ENCODE data around the gene FMN2. TPM values are rescaled to one million over a fixed set of nuclear protein-coding genes. Genes with fewer than 3 reads are reported as not detected.

FMN2 gene
- total and polyA plus RNA-seq, 9 donors: 0.60 to 10.1 (median 2.5) TPM

DNA sequence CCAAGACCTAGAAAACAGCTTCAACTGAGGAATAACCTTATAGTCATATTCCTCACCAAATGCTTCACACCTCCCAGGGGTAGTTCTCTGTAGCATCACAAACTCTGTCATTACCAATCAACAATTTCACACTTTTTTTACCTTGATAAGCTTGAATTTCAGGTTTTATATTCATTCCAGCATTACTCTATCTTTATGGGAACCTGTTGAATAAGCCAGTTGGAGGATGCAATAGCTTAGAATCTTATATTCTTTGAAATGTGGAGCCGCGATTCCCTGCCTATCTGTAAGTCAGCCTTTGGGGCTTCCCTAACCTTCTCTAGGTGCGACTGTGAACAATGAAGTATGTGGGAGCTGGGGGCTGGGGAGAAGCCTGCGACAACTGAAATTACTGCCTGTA lies 374.8 kb downstream of the FMN2 start:
- H3K9me3 ChIP-seq: no peaks in the 10 kb centered on the region
- H3K27ac ChIP-seq: no peak overlapping the region
- H3K4me3 ChIP-seq: no peak overlapping the region
- intact Hi-C loops (cut with DNase I): no loop called here
- H3K4me1 ChIP-seq (ENCODE audit: insufficient read depth): no peaks in the 10 kb centered on the region
- DNase-seq: no peak
- H3K27me3 ChIP-seq: no peaks in the 10 kb centered on the region
- H3K36me3 ChIP-seq: no peaks in the 10 kb centered on the region
- TF ChIP-seq EP300 (IDR thresholded peaks at IDR 0.05): no peak
- TF ChIP-seq POLR2A (IDR thresholded peaks at IDR 0.05): no peak
- TF ChIP-seq, protein P1, sequence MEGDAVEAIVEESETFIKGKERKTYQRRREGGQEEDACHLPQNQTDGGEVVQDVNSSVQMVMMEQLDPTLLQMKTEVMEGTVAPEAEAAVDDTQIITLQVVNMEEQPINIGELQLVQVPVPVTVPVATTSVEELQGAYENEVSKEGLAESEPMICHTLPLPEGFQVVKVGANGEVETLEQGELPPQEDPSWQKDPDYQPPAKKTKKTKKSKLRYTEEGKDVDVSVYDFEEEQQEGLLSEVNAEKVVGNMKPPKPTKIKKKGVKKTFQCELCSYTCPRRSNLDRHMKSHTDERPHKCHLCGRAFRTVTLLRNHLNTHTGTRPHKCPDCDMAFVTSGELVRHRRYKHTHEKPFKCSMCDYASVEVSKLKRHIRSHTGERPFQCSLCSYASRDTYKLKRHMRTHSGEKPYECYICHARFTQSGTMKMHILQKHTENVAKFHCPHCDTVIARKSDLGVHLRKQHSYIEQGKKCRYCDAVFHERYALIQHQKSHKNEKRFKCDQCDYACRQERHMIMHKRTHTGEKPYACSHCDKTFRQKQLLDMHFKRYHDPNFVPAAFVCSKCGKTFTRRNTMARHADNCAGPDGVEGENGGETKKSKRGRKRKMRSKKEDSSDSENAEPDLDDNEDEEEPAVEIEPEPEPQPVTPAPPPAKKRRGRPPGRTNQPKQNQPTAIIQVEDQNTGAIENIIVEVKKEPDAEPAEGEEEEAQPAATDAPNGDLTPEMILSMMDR (IDR thresholded peaks at IDR 0.05): no peak
- whole genome bisulfite sequencing, 3 donors: 91 to 92% (median 91%) methylated on average over 4 of the region's 4 CpGs

DNA sequence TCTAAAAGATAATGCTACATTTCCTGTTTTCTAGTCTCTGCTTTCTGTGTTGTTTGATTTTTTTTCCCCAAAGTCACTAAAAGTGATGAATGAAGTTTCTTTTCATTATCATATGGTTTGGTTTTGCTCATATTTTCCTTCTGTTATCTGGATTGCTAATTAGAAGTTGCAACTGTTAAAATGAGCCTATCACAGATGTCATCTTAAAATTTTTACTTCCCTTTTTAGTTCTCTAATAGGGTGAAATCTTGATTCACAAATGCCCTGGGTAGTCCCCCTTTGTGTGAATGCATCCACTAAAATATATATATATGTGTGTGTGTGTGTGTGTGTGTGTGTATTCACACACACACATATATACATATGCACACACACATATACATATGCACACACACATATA lies 376.2 kb downstream of the FMN2 start:
- Histone ChIP-seq H3K27me3 (no peaks in the 10 kb centered on the region), H3K36me3 (no peaks in the 10 kb centered on the region), H3K4me3 (no peak overlapping the region), H3K27ac (no peak overlapping the region), H3K4me1 (ENCODE audit: insufficient read depth) (no peaks in the 10 kb centered on the region), H3K9me3 (no peaks in the 10 kb centered on the region)
- DNase-seq: no peak
- TF ChIP-seq POLR2A (IDR thresholded peaks at IDR 0.05) (no peak), EP300 (IDR thresholded peaks at IDR 0.05) (no peak)
- TF ChIP-seq, protein P1 (IDR thresholded peaks at IDR 0.05): no peak
- intact Hi-C loops (cut with DNase I): no loop called here

DNA sequence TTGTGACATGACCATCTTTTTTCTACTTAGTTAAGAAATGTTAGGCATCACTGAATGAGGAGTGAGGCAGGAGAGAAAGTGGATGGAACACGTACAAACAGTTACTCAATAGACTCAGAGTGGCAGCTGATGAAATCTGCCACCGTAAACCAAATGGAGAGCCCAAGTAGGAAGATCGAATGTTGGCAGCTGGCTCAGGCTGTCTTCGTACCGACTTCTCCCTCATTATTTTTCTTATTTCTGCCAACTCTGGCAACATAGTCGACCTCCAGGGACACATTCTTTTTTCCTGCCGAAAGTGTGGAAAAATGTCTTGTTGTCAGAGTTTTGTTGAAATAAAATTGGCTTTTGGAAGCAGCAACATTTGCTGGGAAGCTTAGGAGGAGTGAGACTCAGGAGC lies 377.0 kb downstream of the FMN2 start:
- TF ChIP-seq POLR2A (IDR thresholded peaks at IDR 0.05) (no peak), EP300 (IDR thresholded peaks at IDR 0.05) (no peak)
- TF ChIP-seq, protein P1 (IDR thresholded peaks at IDR 0.05): no peak
- Histone ChIP-seq H3K27ac (no peak overlapping the region), H3K4me1 (ENCODE audit: insufficient read depth) (no peaks in the 10 kb centered on the region), H3K36me3 (no peaks in the 10 kb centered on the region), H3K27me3 (no peaks in the 10 kb centered on the region), H3K4me3 (no peak overlapping the region), H3K9me3 (no peaks in the 10 kb centered on the region)
- 25 to 57% (median 31%) methylated on average over 7 of the region's 7 CpGs for WGBS, 3 donors
- intact Hi-C loops (cut with DNase I): no loop called here
- no peak for DNase-seq

DNA sequence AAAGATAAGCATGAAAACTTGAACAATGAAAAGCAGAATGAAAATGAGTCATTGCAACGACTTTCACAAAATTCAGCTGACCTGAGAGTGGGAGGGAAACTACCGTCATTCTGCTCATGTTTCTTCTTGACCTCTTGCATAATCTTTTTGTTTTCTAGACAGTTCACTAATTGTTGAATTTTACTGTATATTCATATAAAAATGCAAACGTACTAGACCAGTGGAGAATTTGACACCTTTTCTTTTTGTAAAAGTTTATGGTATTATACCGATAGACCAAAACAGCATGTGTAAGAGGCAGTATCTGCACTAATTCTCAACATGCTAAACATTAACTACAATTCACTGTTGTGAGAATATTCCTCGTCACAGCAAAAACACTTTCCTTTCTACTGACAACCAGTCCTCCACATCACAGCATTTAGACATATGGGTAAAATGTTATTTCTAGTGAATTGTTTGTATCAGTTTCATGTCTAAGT lies 382.5 kb downstream of the FMN2 start:
- intact Hi-C loops (cut with DNase I): no loop called here

More for the DNA sequence above, 382.5 kb downstream of the FMN2 start:
- DNase-seq: no peak
- Histone ChIP-seq H3K9me3 (no peaks in the 10 kb centered on the region), H3K27me3 (no peaks in the 10 kb centered on the region), H3K36me3 (no peaks in the 10 kb centered on the region), H3K27ac (no peak overlapping the region), H3K4me3 (no peak overlapping the region), H3K4me1 (ENCODE audit: insufficient read depth) (no peaks in the 10 kb centered on the region)
- 17 to 37% (median 17%) methylated on average over 5 of the region's 5 CpGs for WGBS, 3 donors
- TF ChIP-seq, protein P1 (IDR thresholded peaks at IDR 0.05): no peak
- TF ChIP-seq EP300 (IDR thresholded peaks at IDR 0.05) (no peak), POLR2A (IDR thresholded peaks at IDR 0.05) (no peak)
